ENCODE results near the gene PRRT4.
A peak's percentile ranks its signal among the peaks of the same experiment; 100 is the strongest.

The PRRT4 gene

GRCh38 chr7:128359939-128360338 is 1.6 kb downstream of the PRRT4 start:
- no peak overlapping the region for H3K4me3 ChIP-seq (ENCODE audit: insufficient read length, low read depth)
- TF ChIP-seq ZNF274 (IDR thresholded peaks at IDR 0.05; ENCODE audit: low read depth, low read length) (no peak), YY1 (IDR thresholded peaks at IDR 0.05; ENCODE audit: insufficient read depth, insufficient read length) (no peak), SUZ12 (IDR thresholded peaks at IDR 0.05; ENCODE audit: extremely low read depth, insufficient read depth, insufficient read length) (no peak)

GRCh38 chr7:128359336-128359735 is 2.2 kb downstream of the PRRT4 start:
- TF ChIP-seq SUZ12 (IDR thresholded peaks at IDR 0.05; ENCODE audit: extremely low read depth, insufficient read depth, insufficient read length) (no peak), ZNF274 (IDR thresholded peaks at IDR 0.05; ENCODE audit: low read depth, low read length) (no peak), YY1 (IDR thresholded peaks at IDR 0.05; ENCODE audit: insufficient read depth, insufficient read length) (no peak)
- Histone ChIP-seq H3K9ac (ENCODE audit: insufficient read length, low read depth) (no peak overlapping the region), H3K27me3 (ENCODE audit: insufficient read depth, insufficient read length) (peaks cover 45% of the 10 kb centered on the region), H3K9me3 (ENCODE audit: insufficient read depth, low read length) (no peaks in the 10 kb centered on the region), H3K4me3 (ENCODE audit: insufficient read length, low read depth) (no peak overlapping the region), H3K4me1 (ENCODE audit: insufficient read depth, insufficient read length) (peaks cover 12% of the 10 kb centered on the region), H3K36me3 (ENCODE audit: insufficient read depth, insufficient read length, low read length) (no peaks in the 10 kb centered on the region)
- no peak for DNase-seq (ENCODE audit: low read depth, low spot score)

More at GRCh38 chr7:128359939-128360338, 1.6 kb downstream of the PRRT4 start:
- H3K9me3 ChIP-seq (ENCODE audit: insufficient read depth, low read length) = no peaks in the 10 kb centered on the region
- H3K9ac ChIP-seq (ENCODE audit: insufficient read length, low read depth) = peak overlapping the region; percentile 21
- H3K27me3 ChIP-seq (ENCODE audit: insufficient read depth, insufficient read length) = peaks cover 51% of the 10 kb centered on the region
- DNase-seq (ENCODE audit: low read depth, low spot score) = no peak
- H3K36me3 ChIP-seq (ENCODE audit: insufficient read depth, insufficient read length, low read length) = no peaks in the 10 kb centered on the region
- H3K4me1 ChIP-seq (ENCODE audit: insufficient read depth, insufficient read length) = peaks cover 12% of the 10 kb centered on the region

- no peak overlapping the region for H3K9ac ChIP-seq (ENCODE audit: insufficient read length, low read depth)
- TF ChIP-seq YY1 (IDR thresholded peaks at IDR 0.05; ENCODE audit: insufficient read depth, insufficient read length) (no peak), ZNF274 (IDR thresholded peaks at IDR 0.05; ENCODE audit: low read depth, low read length) (no peak), SUZ12 (IDR thresholded peaks at IDR 0.05; ENCODE audit: extremely low read depth, insufficient read depth, insufficient read length) (no peak)
- peaks cover 34% of the 10 kb centered on the region for H3K27me3 ChIP-seq (ENCODE audit: insufficient read depth, insufficient read length)
- no peaks in the 10 kb centered on the region for H3K36me3 ChIP-seq (ENCODE audit: insufficient read depth, insufficient read length, low read length)
- DNase-seq (ENCODE audit: low read depth, low spot score) = no peak
- peaks cover 12% of the 10 kb centered on the region for H3K4me1 ChIP-seq (ENCODE audit: insufficient read depth, insufficient read length)
- no peaks in the 10 kb centered on the region for H3K9me3 ChIP-seq (ENCODE audit: insufficient read depth, low read length)
- H3K4me3 ChIP-seq (ENCODE audit: insufficient read length, low read depth) = no peak overlapping the region
Measured at GRCh38 chr7:128358233-128358632, 3.3 kb downstream of the PRRT4 start.

- H3K4me3 ChIP-seq (ENCODE audit: insufficient read length, low read depth) = no peak overlapping the region
- H3K9ac ChIP-seq (ENCODE audit: insufficient read length, low read depth) = peak overlapping the region; percentile 21
- H3K27me3 ChIP-seq (ENCODE audit: insufficient read depth, insufficient read length) = peaks cover 24% of the 10 kb centered on the region
- no peaks in the 10 kb centered on the region for H3K9me3 ChIP-seq (ENCODE audit: insufficient read depth, low read length)
- no peaks in the 10 kb centered on the region for H3K36me3 ChIP-seq (ENCODE audit: insufficient read depth, insufficient read length, low read length)
- peaks cover 16% of the 10 kb centered on the region for H3K4me1 ChIP-seq (ENCODE audit: insufficient read depth, insufficient read length)
- TF ChIP-seq YY1 (IDR thresholded peaks at IDR 0.05; ENCODE audit: insufficient read depth, insufficient read length) (no peak), SUZ12 (IDR thresholded peaks at IDR 0.05; ENCODE audit: extremely low read depth, insufficient read depth, insufficient read length) (no peak), ZNF274 (IDR thresholded peaks at IDR 0.05; ENCODE audit: low read depth, low read length) (no peak)
- no peak for DNase-seq (ENCODE audit: low read depth, low spot score)
Measured at GRCh38 chr7:128357217-128357613, 4.3 kb downstream of the PRRT4 start.

- no peak overlapping the region for H3K9ac ChIP-seq (ENCODE audit: insufficient read length, low read depth)
- peaks cover 18% of the 10 kb centered on the region for H3K27me3 ChIP-seq (ENCODE audit: insufficient read depth, insufficient read length)
- H3K36me3 ChIP-seq (ENCODE audit: insufficient read depth, insufficient read length, low read length) = no peaks in the 10 kb centered on the region
- H3K4me1 ChIP-seq (ENCODE audit: insufficient read depth, insufficient read length) = peaks cover 16% of the 10 kb centered on the region
- H3K4me3 ChIP-seq (ENCODE audit: insufficient read length, low read depth) = no peak overlapping the region
- TF ChIP-seq SUZ12 (IDR thresholded peaks at IDR 0.05; ENCODE audit: extremely low read depth, insufficient read depth, insufficient read length) = no peak
- TF ChIP-seq ZNF274 (IDR thresholded peaks at IDR 0.05; ENCODE audit: low read depth, low read length) = no peak
- no peak for TF ChIP-seq YY1 (IDR thresholded peaks at IDR 0.05; ENCODE audit: insufficient read depth, insufficient read length)
- H3K9me3 ChIP-seq (ENCODE audit: insufficient read depth, low read length) = no peaks in the 10 kb centered on the region
- DNase-seq (ENCODE audit: low read depth, low spot score) = no peak
Measured at GRCh38 chr7:128356546-128357216, 4.8 kb downstream of the PRRT4 start.

GRCh38 chr7:128353610-128354009 is 7.9 kb downstream of the PRRT4 start:
- H3K4me1 ChIP-seq (ENCODE audit: insufficient read depth, insufficient read length) = peaks cover 18% of the 10 kb centered on the region
- H3K27me3 ChIP-seq (ENCODE audit: insufficient read depth, insufficient read length) = peaks cover 3% of the 10 kb centered on the region
- no peaks in the 10 kb centered on the region for H3K9me3 ChIP-seq (ENCODE audit: insufficient read depth, low read length)
- TF ChIP-seq YY1 (IDR thresholded peaks at IDR 0.05; ENCODE audit: insufficient read depth, insufficient read length) = no peak
- H3K9ac ChIP-seq (ENCODE audit: insufficient read length, low read depth) = no peak overlapping the region
- H3K4me3 ChIP-seq (ENCODE audit: insufficient read length, low read depth) = no peak overlapping the region
- no peak for DNase-seq (ENCODE audit: low read depth, low spot score)
- H3K36me3 ChIP-seq (ENCODE audit: insufficient read depth, insufficient read length, low read length) = no peaks in the 10 kb centered on the region

GRCh38 chr7:128353189-128353588 is 8.3 kb downstream of the PRRT4 start:
- no peak overlapping the region for H3K9ac ChIP-seq (ENCODE audit: insufficient read length, low read depth)
- no peak overlapping the region for H3K4me3 ChIP-seq (ENCODE audit: insufficient read length, low read depth)
- peaks cover 18% of the 10 kb centered on the region for H3K4me1 ChIP-seq (ENCODE audit: insufficient read depth, insufficient read length)
- H3K27me3 ChIP-seq (ENCODE audit: insufficient read depth, insufficient read length) = no peaks in the 10 kb centered on the region
- TF ChIP-seq YY1 (IDR thresholded peaks at IDR 0.05; ENCODE audit: insufficient read depth, insufficient read length) (no peak), ZNF274 (IDR thresholded peaks at IDR 0.05; ENCODE audit: low read depth, low read length) (no peak), SUZ12 (IDR thresholded peaks at IDR 0.05; ENCODE audit: extremely low read depth, insufficient read depth, insufficient read length) (no peak)
- no peak for DNase-seq (ENCODE audit: low read depth, low spot score)
- no peaks in the 10 kb centered on the region for H3K36me3 ChIP-seq (ENCODE audit: insufficient read depth, insufficient read length, low read length)
- no peaks in the 10 kb centered on the region for H3K9me3 ChIP-seq (ENCODE audit: insufficient read depth, low read length)

Data from NT2/D1 (cell line).